Caco-2 (cell line): ENCODE results near the gene C1orf35. TPM values are rescaled to one million over a fixed set of nuclear protein-coding genes. Genes with fewer than 3 reads are reported as not detected.

Source experiments
- BruUV-seq: library from RNA; stranded (reverse); fragments of 400-500 nt; replicated peaks from 2 replicates; lab custom pipeline; 2021; lab: Mats Ljungman, UMichigan
- CTCF ChIA-PET: fragments of 300-600 bp; sonication (Branson Sonifier 250); formaldehyde crosslinking; loops from one replicate; lab custom pipeline; 2022; ENCODE audit warnings: antibody characterized with exemption; lab: Charles Lee
- POLR2A ChIA-PET: fragments of 300-600 bp; sonication (Branson Sonifier 250); formaldehyde crosslinking; loops from one replicate; lab custom pipeline; 2022; ENCODE audit warnings: antibody characterized with exemption; lab: Charles Lee
- DNase-seq, 2 experiments: peaks; one replicate each; pipeline versions ENCODE4 v3.0.0 to v3.0.0-alpha.2; 2020 to 2022
- H3K27me3 ChIP-seq: replicated peaks from 2 replicates; pipeline ENCODE4 v1.6.0; 2011; ENCODE audit warnings: low read length; ENCODE audit not compliant: control insufficient read depth, insufficient read depth
- H3K36me3 ChIP-seq: 2 replicates; pipeline ENCODE4 v1.5.1; 2011; ENCODE audit warnings: low read length; ENCODE audit not compliant: control insufficient read depth, insufficient read depth
- H3K4me1 ChIP-seq: fragments of 250-450 bp; sonication (Bioruptor Pico); 2 replicates; pipeline ENCODE4 v1.5.1; 2020; ENCODE audit warnings: mild to moderate bottlenecking
- H3K4me3 ChIP-seq: 2 replicates; pipeline ENCODE4 v1.5.1; 2011; ENCODE audit warnings: low read depth, mild to moderate bottlenecking, control low read depth, low read length
- H3K9me3 ChIP-seq: fragments of 250-450 bp; sonication (Bioruptor Pico); 2 replicates; pipeline ENCODE4 v1.5.1; 2020; ENCODE audit warnings: mild to moderate bottlenecking, moderate library complexity
- H3K27ac Mint-ChIP-seq: one replicate; pipeline ENCODE4 v1.8.0; 2022; ENCODE audit warnings: mixed read lengths; ENCODE audit not compliant: unreplicated experiment
- H3K27me3 Mint-ChIP-seq: one replicate; pipeline ENCODE4 v1.8.0; 2022; ENCODE audit warnings: mixed read lengths; ENCODE audit not compliant: insufficient read depth, unreplicated experiment
- H3K36me3 Mint-ChIP-seq: one replicate; pipeline ENCODE4 v1.8.0; 2022; ENCODE audit warnings: mild to moderate bottlenecking, mixed read lengths; ENCODE audit not compliant: insufficient read depth, unreplicated experiment
- H3K4me1 Mint-ChIP-seq: one replicate; pipeline ENCODE4 v1.8.0; 2022; ENCODE audit warnings: low read depth, mixed read lengths; ENCODE audit not compliant: unreplicated experiment
- H3K4me3 Mint-ChIP-seq: one replicate; pipeline ENCODE4 v1.8.0; 2022; ENCODE audit warnings: mild to moderate bottlenecking, moderate library complexity, mixed read lengths; ENCODE audit not compliant: unreplicated experiment
- H3K9me3 Mint-ChIP-seq: one replicate; pipeline ENCODE4 v1.8.0; 2022; ENCODE audit warnings: mixed read lengths; ENCODE audit not compliant: unreplicated experiment
- CTCF ChIP-seq, 2 experiments: fragments of 200-600 bp in 1 of 2; IDR thresholded peaks; 1 replicate in 1 of 2; 2 replicates in 1 of 2; pipeline versions ENCODE4 v1.5.1 to v1.8.0; 2011 to 2022; ENCODE audit warnings: antibody characterized with exemption in 1 of 2, control low read depth in 1 of 2, inconsistent platforms in 1 of 2, low read depth in 1 of 2, low read length in 1 of 2, mild to moderate bottlenecking in 1 of 2, moderate library complexity in 1 of 2; ENCODE audit not compliant: insufficient read depth in 1 of 2, severe bottlenecking in 1 of 2, unreplicated experiment in 1 of 2
- intact Hi-C: fragments of 100-400 bp; cut with micrococcal nuclease; formaldehyde crosslinking; loops from one replicate; pipeline ENCODE4 v1.10.0; 2022; ENCODE audit not compliant: unreplicated experiment
- total RNA-seq: library from RNA; stranded (reverse); gene quantifications from 2 replicates; pipeline ENCODE4 v1.2.3, GENCODE V29; 2022

C1orf35 gene
- total RNA-seq, 1 experiment from 2014 or later, result 34.5 TPM

DNA sequence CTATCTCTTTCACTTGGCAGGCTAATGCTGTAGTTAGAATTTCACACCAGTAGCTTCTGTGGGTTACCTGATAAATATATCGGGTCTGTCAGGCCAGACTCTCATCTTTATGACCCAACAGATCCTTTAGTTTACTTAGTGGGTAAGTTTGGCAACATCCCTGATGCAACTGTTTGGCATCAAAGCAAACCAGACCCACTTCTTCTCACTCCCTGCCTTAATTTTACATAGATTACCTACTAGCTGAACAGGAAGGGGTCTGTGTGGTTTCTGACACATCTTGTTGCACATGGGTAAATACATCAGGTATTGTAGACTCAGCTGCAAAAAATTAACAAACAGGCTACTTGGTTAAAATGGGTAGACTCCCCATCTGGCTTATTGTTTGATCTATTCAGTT is 33.8 kb upstream of the C1orf35 start:
- H3K36me3 Mint-ChIP-seq, result peaks cover 15% of the 10 kb centered on the region
- TF ChIP-seq CTCF (IDR thresholded peaks at IDR 0.05; ENCODE audit: insufficient read depth in 1 of 2, low read depth in 1 of 2, low read length in 1 of 2, severe bottlenecking in 1 of 2, unreplicated experiment in 1 of 2), result no peak
- BruUV-seq, result no TSS peak
- H3K27me3 Mint-ChIP-seq, result no peaks in the 10 kb centered on the region
- Histone ChIP-seq H3K36me3 (0 out of 2 replicates have a peak, but pooled peaks cover 1% of the 10 kb centered on the region), H3K27me3 (no peaks in the 10 kb centered on the region), H3K4me1 (peaks cover 10% of the 10 kb centered on the region), H3K9me3 (no peaks in the 10 kb centered on the region), H3K4me3 (no peak overlapping the region)
- no peak overlapping the region for H3K27ac Mint-ChIP-seq
- ChIA-PET POLR2A (interaction anchor here (0.5 kb wide), 1 partner anchor 28 kb away, joined by 6 read pairs; no protein-coding TSS in a partner anchor), CTCF (no interaction called here)
- H3K9me3 Mint-ChIP-seq, result no peaks in the 10 kb centered on the region
- intact Hi-C loops, result loop anchor here (10.0 kb wide), 1 partner anchor 128 kb away; no protein-coding TSS in a partner anchor
- no peak overlapping the region for H3K4me3 Mint-ChIP-seq
- no peaks in the 10 kb centered on the region for H3K4me1 Mint-ChIP-seq
- DNase-seq, result no peak

- intact Hi-C loops, result loop anchor here (5.0 to 10.0 kb wide), 2 partner anchors 48 to 130 kb away; no protein-coding TSS in a partner anchor
- CTCF ChIA-PET, result no interaction called here
- H3K4me1 ChIP-seq, result peaks cover 12% of the 10 kb centered on the region
These were observed 31.5 kb upstream of the C1orf35 start for GRCh38 chr1:228134591-228134990.

DNA sequence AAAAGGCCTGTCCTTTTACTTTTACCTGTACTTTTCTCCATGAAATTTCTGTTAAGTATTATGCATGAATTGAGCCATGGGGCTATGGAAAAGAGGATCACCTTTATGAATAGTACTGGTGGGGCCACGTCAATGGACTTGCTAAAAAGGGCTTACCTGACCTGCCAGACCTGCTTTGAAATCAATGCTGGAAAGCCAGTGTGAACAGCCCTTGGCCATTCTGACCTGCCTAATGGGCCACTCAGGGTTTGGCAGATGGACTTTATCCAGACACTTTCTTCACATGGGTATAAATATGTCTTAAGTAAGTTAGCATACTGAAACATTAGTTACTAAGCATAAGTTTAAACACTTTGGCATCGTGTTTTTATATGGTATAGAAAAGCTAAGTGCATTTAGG is 28.6 kb upstream of the C1orf35 start:
- Histone ChIP-seq H3K36me3 (no peaks in the 10 kb centered on the region), H3K4me1 (peaks cover 12% of the 10 kb centered on the region), H3K9me3 (no peaks in the 10 kb centered on the region), H3K4me3 (no peak overlapping the region), H3K27me3 (no peaks in the 10 kb centered on the region)
- no peaks in the 10 kb centered on the region for H3K36me3 Mint-ChIP-seq
- H3K27ac Mint-ChIP-seq, result peak overlapping the region; percentile 90
- TF ChIP-seq CTCF (IDR thresholded peaks at IDR 0.05; ENCODE audit: insufficient read depth in 1 of 2, low read depth in 1 of 2, low read length in 1 of 2, severe bottlenecking in 1 of 2, unreplicated experiment in 1 of 2), result no peak
- intact Hi-C loops, result loop anchor here (1.0 to 10.0 kb wide), 7 partner anchors 8 to 384 kb away; partner anchors contain the start of gene IBA57
- peak overlapping the region; percentile 90 for H3K4me3 Mint-ChIP-seq
- POLR2A ChIA-PET, result interaction anchor here (2.2 kb wide), 1 partner anchor 22 kb away, joined by 18 read pairs; no protein-coding TSS in a partner anchor
- DNase-seq, result peak in 1 of 2 experiments; percentile 29
- no TSS peak for BruUV-seq
- CTCF ChIA-PET, result interaction anchor here (1.6 kb wide), 1 partner anchor 132 kb away, joined by 5 read pairs; no protein-coding TSS in a partner anchor
- no peaks in the 10 kb centered on the region for H3K27me3 Mint-ChIP-seq
- H3K4me1 Mint-ChIP-seq, result no peaks in the 10 kb centered on the region
- H3K9me3 Mint-ChIP-seq, result no peaks in the 10 kb centered on the region

More at GRCh38 chr1:228134591-228134990, 31.5 kb upstream of the C1orf35 start:
- Histone ChIP-seq H3K9me3 (no peaks in the 10 kb centered on the region), H3K36me3 (no peaks in the 10 kb centered on the region), H3K4me3 (no peak overlapping the region), H3K27me3 (no peaks in the 10 kb centered on the region)
- TF ChIP-seq CTCF (IDR thresholded peaks at IDR 0.05; ENCODE audit: insufficient read depth in 1 of 2, low read depth in 1 of 2, low read length in 1 of 2, severe bottlenecking in 1 of 2, unreplicated experiment in 1 of 2), result no peak
- no peaks in the 10 kb centered on the region for H3K9me3 Mint-ChIP-seq
- H3K27ac Mint-ChIP-seq, result no peak overlapping the region
- no peaks in the 10 kb centered on the region for H3K4me1 Mint-ChIP-seq
- no peak overlapping the region for H3K4me3 Mint-ChIP-seq
- H3K27me3 Mint-ChIP-seq, result no peaks in the 10 kb centered on the region
- no TSS peak for BruUV-seq
- DNase-seq, result no peak
- POLR2A ChIA-PET, result no interaction called here
- peaks cover 3% of the 10 kb centered on the region for H3K36me3 Mint-ChIP-seq
